HG03139 (cell line): Measurements from ENCODE around the gene CHMP4A.

ENCODE experiments used
- ATAC-seq: cut with Tn5 transposase; IDR thresholded peaks from one replicate; pipeline ENCODE4 v1.9.1; 2021; ENCODE audit not compliant: unreplicated experiment

CHMP4A gene

DNA sequence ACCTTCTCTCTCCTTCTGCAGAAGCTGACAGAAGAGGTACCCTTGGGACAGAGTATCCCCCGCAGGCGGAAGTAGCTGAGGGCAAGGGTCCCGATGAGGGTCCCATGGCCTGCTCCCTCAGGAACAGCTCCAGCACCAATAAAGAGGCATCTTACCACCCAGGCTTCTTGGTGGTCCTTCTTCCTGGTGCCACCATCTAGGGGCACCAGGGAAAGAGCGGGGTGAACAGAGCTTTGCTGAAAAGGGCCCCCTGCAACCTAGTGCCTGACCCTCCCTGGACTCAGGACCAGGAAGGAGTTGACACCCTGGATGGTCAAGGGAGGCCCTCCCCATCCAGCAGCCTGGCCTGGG is 52.8 kb downstream of the CHMP4A start:
- no peak for ATAC-seq

DNA sequence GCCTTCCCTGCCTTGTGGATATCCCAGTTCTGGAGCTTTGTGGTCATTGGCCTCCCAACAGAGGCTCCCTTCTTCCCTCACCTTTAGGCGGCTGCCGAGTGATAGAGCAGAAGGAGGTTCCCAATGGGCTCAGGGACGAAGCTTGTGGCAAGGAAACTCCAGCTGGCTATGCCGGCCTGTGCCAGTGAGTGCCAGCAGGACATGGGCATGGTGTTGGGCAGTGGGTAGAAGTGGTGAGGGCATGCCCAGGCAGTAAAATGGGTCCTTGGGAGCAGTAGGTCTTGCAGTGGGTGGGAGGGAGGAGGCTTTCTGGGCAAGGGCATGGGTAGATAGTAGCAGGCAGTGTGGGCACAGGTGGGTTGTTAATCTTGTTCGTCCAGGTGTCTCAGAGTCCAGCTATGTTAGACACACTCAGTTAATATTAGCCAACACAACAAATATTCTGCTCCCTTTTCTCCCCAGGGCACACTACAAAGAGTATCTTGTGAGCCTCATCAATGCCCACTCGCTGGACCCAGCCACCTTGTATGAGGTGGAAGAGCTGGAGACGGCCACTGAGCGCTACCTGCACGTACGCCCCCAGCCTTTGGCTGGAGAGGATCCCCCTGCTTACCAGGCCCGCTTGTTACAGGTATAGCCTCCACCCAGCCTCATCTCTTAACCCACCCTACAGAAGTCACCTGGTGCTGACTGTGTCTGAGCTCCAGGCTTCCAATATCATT is 53.4 kb downstream of the CHMP4A start:
- ATAC-seq: no peak
